SU-DHL-6 (cell line): ENCODE results near the gene CXCL8.

Experiments used
- H2AFZ ChIP-seq: fragments of 200-600 bp; sonication (generic); 2 replicates; pipeline ENCODE4 v1.6.1; 2014; ENCODE audit warnings: low read depth, mild to moderate bottlenecking, moderate library complexity, mixed read lengths, antibody characterized with exemption, low read length; ENCODE audit not compliant: severe bottlenecking
- H3F3A ChIP-seq: fragments of 200-600 bp; shearing (Covaris generic); 2 replicates; pipeline ENCODE4 v1.6.0; 2016; ENCODE audit warnings: antibody characterized with exemption, mild to moderate bottlenecking; ENCODE audit not compliant: insufficient read depth
- H3K27ac ChIP-seq: fragments of 200-600 bp; sonication (generic); 2 replicates; pipeline ENCODE4 v1.5.1; 2016; ENCODE audit warnings: low read depth, mild to moderate bottlenecking, low read length, moderate library complexity, mixed read lengths
- H3K27me3 ChIP-seq: fragments of 200-600 bp; sonication (generic), shearing (Covaris generic); 2 replicates; pipeline ENCODE4 v1.6.0; 2014; ENCODE audit warnings: mild to moderate bottlenecking, low read length
- H3K36me3 ChIP-seq: fragments of 200-600 bp; sonication (generic); 2 replicates; pipeline ENCODE4 v1.6.1; 2014; ENCODE audit warnings: mild to moderate bottlenecking, low read length, mixed read lengths
- H3K4me2 ChIP-seq: fragments of 300-600, 200-600 bp; shearing (Covaris generic), sonication (generic); 2 replicates; pipeline ENCODE4 v1.6.0; 2014; ENCODE audit warnings: low read length, low read depth, mild to moderate bottlenecking; ENCODE audit not compliant: poor library complexity, severe bottlenecking
- H3K4me3 ChIP-seq: fragments of 200-600 bp; sonication (generic); 2 replicates; pipeline ENCODE4 v1.5.1; 2014; ENCODE audit warnings: antibody characterized with exemption, low read length, mild to moderate bottlenecking, mixed read lengths; ENCODE audit not compliant: insufficient read depth, poor library complexity, severe bottlenecking
- H3K79me2 ChIP-seq: fragments of 200-600 bp; sonication (generic); 2 replicates; pipeline ENCODE4 v1.6.1; 2014; ENCODE audit warnings: mild to moderate bottlenecking, low read length, moderate library complexity; ENCODE audit not compliant: insufficient read depth
- H3K9ac ChIP-seq: fragments of 200-600 bp; sonication (generic); 2 replicates; pipeline ENCODE4 v1.7.0; 2014; ENCODE audit warnings: mild to moderate bottlenecking, low read length
- H3K9me2 ChIP-seq: fragments of 200-600 bp; sonication (generic); replicated peaks from 2 replicates; pipeline ENCODE4 v1.6.1; 2014; ENCODE audit warnings: low read length; ENCODE audit not compliant: insufficient read depth
- H3K9me3 ChIP-seq: fragments of 200-600 bp; sonication (generic); 2 replicates; pipeline ENCODE4 v1.6.1; 2014; ENCODE audit warnings: low read length, mixed read lengths; ENCODE audit not compliant: insufficient read depth
- H4K20me1 ChIP-seq: fragments of 200-600 bp; sonication (generic); 2 replicates; pipeline ENCODE4 v1.6.1; 2014; ENCODE audit warnings: low read depth, mild to moderate bottlenecking, antibody characterized with exemption, low read length, moderate library complexity, mixed read lengths
- EZH2phosphoT487 ChIP-seq: fragments of 200-600 bp; sonication (generic), shearing (Covaris generic); conservative IDR thresholded peaks from 2 replicates; pipeline ENCODE4 v1.6.1; 2018; ENCODE audit warnings: mild to moderate bottlenecking, antibody characterized with exemption, low read length, moderate library complexity, mixed read lengths
- TF ChIP-seq, protein P1 (sequence below): fragments of 200-600 bp; sonication (generic); IDR thresholded peaks from one replicate; pipeline ENCODE4 v1.5.1; 2017; ENCODE audit warnings: antibody characterized with exemption, mild to moderate bottlenecking, low read length, moderate library complexity; ENCODE audit not compliant: insufficient read depth, poor library complexity, severe bottlenecking

Gene CXCL8

DNA sequence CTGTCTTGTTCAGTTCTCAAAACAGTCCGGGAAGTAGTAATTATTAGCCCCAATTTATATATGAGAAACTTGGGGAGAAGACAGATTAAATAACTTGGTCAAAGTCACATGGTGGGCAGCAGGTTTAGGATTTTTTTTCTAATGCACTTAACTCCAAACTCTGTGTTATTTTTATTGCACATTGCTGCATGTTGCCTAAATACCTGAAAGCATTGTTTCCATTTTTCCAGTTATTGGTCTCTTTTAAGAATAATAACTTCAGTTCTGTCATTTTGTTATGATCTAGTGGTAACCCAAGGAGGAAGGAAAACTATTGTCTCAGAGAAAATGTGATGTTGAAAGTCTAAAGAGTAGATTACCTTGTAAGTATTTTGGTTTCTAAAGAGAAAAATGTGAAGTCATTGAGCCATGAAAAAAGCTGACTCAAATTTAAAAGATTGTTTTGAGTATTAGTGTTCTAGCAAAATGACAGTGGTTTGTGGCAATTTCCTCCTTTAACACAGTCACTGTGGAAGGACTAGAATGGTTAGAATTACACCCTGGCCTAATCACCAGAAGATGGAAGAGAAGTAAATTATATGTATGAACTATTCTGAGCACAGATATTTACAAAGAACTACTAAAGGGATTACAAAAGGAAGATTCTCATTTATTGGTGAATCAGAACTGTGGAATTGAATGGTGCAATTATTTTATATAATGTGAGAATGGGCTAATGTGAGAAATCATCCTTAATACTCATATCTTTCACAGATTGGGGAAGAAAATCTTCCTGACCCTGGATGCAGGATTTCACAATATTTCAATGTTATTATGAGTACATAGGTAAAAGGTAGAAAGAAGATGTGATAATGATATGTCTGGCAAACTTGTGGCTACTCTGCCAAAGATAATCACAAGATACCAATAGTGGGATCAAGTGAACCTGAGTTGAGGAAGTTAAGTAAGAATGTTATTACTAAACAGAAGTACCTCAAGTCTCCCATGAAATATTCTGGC lies 21.7 kb upstream of the CXCL8 start:
- H3K4me2 ChIP-seq, result no peak overlapping the region
- H2AFZ ChIP-seq, result no peak overlapping the region
- H3K27ac ChIP-seq, result no peak overlapping the region
- no peaks in the 10 kb centered on the region for H3K9me3 ChIP-seq
- no peak for TF ChIP-seq EZH2phosphoT487
- TF ChIP-seq, protein P1, sequence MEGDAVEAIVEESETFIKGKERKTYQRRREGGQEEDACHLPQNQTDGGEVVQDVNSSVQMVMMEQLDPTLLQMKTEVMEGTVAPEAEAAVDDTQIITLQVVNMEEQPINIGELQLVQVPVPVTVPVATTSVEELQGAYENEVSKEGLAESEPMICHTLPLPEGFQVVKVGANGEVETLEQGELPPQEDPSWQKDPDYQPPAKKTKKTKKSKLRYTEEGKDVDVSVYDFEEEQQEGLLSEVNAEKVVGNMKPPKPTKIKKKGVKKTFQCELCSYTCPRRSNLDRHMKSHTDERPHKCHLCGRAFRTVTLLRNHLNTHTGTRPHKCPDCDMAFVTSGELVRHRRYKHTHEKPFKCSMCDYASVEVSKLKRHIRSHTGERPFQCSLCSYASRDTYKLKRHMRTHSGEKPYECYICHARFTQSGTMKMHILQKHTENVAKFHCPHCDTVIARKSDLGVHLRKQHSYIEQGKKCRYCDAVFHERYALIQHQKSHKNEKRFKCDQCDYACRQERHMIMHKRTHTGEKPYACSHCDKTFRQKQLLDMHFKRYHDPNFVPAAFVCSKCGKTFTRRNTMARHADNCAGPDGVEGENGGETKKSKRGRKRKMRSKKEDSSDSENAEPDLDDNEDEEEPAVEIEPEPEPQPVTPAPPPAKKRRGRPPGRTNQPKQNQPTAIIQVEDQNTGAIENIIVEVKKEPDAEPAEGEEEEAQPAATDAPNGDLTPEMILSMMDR, result no peak
- H3K27me3 ChIP-seq, result no peaks in the 10 kb centered on the region
- H3K9me2 ChIP-seq, result no peaks in the 10 kb centered on the region
- no peak overlapping the region for H3K4me3 ChIP-seq
- no peak overlapping the region for H3K9ac ChIP-seq
- no peaks in the 10 kb centered on the region for H4K20me1 ChIP-seq
- H3F3A ChIP-seq, result no peaks in the 10 kb centered on the region
- no peaks in the 10 kb centered on the region for H3K79me2 ChIP-seq
- H3K36me3 ChIP-seq, result no peaks in the 10 kb centered on the region

DNA sequence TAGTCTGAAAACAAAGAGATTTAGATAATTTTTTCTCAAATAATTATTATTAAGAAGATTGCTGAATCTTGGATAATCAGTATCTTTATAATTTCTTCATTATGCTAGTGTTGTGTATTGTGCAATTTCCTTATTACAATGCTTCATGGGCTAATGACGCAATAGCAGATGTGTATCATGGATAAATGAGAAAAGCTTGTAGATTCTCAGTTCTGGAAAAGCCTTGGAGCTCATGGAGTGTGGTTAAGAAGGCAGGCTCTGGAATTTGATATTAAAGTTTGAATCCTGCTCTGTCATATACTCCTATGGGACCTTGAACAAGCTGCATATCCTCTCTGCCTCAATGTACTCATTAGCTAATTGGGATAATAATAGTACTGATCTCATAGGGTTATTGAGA lies 18.9 kb upstream of the CXCL8 start:
- Histone ChIP-seq H4K20me1 (no peaks in the 10 kb centered on the region), H3K4me3 (no peak overlapping the region), H3K27ac (no peak overlapping the region), H3K9ac (no peak overlapping the region), H3K9me2 (no peaks in the 10 kb centered on the region), H2AFZ (no peak overlapping the region), H3K4me2 (no peak overlapping the region), H3F3A (no peaks in the 10 kb centered on the region), H3K36me3 (no peaks in the 10 kb centered on the region), H3K27me3 (no peaks in the 10 kb centered on the region), H3K79me2 (no peaks in the 10 kb centered on the region), H3K9me3 (no peaks in the 10 kb centered on the region)
- TF ChIP-seq, protein P1, result no peak
- TF ChIP-seq EZH2phosphoT487, result no peak

DNA sequence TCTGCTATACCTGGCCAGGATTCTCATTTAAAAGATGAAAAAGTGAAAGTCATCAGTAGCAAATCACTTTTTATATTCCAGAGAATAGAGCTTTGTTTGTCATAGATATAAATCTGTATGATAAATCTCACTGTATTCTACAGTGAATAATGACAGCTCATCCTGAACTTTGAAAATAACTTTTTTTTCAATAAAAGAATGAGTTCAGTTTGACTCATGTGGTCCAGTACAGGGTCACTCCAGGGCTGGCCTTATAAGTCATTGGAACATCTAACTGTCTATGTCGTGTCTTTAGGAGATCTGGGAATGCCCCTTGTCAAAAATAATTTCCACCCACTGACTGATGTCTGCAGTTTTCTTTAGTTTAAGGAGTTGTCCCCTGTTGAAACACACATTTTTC lies 18.5 kb upstream of the CXCL8 start:
- H3K9ac ChIP-seq, result no peak overlapping the region
- H3K4me2 ChIP-seq, result no peak overlapping the region
- no peaks in the 10 kb centered on the region for H3K79me2 ChIP-seq
- H3K9me2 ChIP-seq, result no peaks in the 10 kb centered on the region
- H3K27ac ChIP-seq, result no peak overlapping the region
- H3K36me3 ChIP-seq, result no peaks in the 10 kb centered on the region
- TF ChIP-seq, protein P1, result no peak
- no peak for TF ChIP-seq EZH2phosphoT487
- H4K20me1 ChIP-seq, result no peaks in the 10 kb centered on the region
- H3K27me3 ChIP-seq, result no peaks in the 10 kb centered on the region
- H3K9me3 ChIP-seq, result no peaks in the 10 kb centered on the region
- H3K4me3 ChIP-seq, result no peak overlapping the region
- H2AFZ ChIP-seq, result no peak overlapping the region
- no peaks in the 10 kb centered on the region for H3F3A ChIP-seq
